Suprapubic skin (tissue), 4 donors: ENCODE data around the gene GAL3ST1.

ENCODE experiments used
- CTCF ChIP-seq, 2 donors: fragments of 200-600 bp in 1 of 2; fragments of 450-650 bp in 1 of 2; sonication (generic) in 1 of 2; IDR thresholded peaks; one replicate each; pipeline ENCODE4 v1.5.1; 2016 to 2019; ENCODE audit warnings: antibody characterized with exemption in 2 of 2, mild to moderate bottlenecking in 1 of 2, moderate library complexity in 1 of 2
- POLR2A ChIP-seq, 2 donors: fragments of 450-650 bp; IDR thresholded peaks; one replicate each; pipeline ENCODE4 v1.6.1; 2017; ENCODE audit warnings: antibody characterized with exemption in 2 of 2, mild to moderate bottlenecking in 2 of 2, moderate library complexity in 2 of 2
- POLR2AphosphoS5 ChIP-seq, 3 donors: sonication (generic); formaldehyde crosslinking; IDR thresholded peaks; one replicate each; pipeline ENCODE4 v1.6.1; 2017; ENCODE audit warnings: antibody characterized with exemption in 3 of 3

DNA sequence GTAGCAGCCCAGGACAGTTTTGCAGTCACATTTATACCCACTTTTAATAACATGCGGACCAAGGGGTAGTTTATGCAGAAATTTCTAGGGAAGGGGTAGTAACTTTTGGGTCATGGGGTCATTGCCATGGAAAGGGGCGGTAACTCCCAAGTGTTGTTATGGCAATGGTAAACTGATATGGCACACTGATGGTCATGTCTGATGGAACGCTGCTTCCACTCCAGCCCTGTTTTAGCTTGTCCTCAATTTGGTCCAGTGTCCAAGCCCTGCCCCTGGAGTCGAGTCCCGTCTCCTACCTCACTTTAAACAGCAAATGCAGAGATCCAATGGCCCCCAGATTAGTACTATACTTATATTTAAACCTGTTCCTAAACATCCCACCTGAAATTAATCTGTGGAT lies 57.7 kb downstream of the GAL3ST1 start:
- no peak for TF ChIP-seq CTCF (IDR thresholded peaks at IDR 0.05)
- no peak for TF ChIP-seq POLR2A (IDR thresholded peaks at IDR 0.05)
- no peak for TF ChIP-seq POLR2AphosphoS5 (IDR thresholded peaks at IDR 0.05)
